CD4-positive, alpha-beta T cell treated with Interleukin-15 for 1 hour (primary cell): ENCODE results near the gene ECHDC3.

Experiments used
- DNase-seq: peaks from one replicate; pipeline ENCODE4 v3.0.0-alpha.2; 2020

The ECHDC3 gene

DNA sequence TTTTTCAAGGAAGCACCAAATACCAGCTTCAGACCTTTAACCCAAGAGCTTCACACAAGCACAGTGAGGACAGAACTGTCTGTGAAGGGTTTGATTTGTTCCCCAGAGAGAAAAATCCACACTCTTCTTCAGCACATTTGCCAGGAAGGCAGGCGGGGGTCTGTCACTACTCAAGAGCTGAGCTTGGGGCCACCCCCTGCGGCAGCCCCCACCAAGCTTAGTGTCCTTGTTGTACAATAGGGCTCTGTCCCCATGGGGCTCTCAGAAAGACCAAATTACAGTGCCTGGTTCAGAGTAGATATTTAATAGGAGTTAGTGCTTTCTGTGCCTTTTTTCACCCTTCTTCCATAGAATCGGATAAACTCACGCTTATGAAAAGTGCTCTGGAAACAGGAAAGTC lies 12.4 kb downstream of the ECHDC3 start:
- no peak for DNase-seq

DNA sequence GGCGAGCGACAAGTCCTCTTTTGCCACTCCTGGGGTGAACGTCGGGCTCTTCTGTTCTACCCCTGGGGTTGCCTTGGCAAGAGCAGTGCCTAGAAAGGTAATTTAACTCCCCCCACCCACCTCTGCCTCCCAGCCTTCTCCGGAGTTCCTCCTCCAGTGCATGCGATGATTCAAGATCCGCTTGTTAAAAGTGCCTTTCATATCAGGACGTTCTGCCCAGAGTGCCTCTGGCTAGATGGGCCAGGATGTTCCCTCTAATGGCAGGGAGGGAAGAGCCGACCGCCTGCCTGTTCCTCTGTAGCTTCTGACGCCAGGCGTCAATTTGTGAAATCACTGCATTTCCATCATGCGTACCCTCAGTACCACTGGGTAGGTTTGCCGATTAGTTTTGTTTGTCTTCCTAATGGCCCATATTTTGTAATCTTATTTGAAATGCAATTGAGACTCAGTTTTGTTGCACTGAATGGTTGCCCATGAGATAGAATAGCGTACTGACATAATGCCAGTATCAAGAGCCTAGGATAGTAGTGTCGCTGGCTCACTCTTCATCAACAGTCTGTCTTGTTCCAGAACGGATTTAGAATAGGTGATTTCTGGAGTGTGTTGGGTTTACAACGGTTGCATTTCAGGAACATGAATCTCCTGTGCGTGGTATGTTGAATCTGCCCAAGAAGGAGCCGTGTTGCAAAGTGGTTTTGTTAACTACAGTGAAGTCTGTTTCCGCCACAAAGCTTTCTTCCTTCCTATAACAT lies 13.5 kb downstream of the ECHDC3 start:
- DNase-seq = no peak

DNA sequence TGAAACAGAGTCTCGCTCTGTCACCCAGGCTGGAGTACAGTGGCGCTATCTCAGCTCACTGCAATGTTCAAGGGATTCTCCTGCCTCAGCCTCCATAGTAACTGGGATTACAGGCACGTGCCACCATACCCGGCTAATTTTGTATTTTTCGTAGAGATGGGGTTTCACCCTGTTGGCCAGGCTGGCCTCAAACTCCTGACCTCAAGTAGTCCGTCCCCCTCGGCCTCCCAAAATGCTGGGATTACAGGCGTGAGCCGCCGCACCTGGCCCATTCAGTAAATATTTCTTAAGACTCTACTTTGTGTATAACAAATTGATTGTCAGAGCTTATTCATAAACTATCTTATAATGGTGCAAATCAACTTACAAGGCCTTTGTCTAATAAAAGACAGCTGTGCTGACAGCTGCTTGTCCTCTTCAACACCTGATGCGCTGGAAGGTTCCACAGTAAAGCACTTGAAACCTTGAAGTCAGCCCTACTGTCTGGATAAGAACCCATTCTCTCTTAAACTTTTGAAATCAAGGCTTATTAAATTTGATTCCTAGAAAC lies 14.7 kb downstream of the ECHDC3 start:
- no peak for DNase-seq

DNA sequence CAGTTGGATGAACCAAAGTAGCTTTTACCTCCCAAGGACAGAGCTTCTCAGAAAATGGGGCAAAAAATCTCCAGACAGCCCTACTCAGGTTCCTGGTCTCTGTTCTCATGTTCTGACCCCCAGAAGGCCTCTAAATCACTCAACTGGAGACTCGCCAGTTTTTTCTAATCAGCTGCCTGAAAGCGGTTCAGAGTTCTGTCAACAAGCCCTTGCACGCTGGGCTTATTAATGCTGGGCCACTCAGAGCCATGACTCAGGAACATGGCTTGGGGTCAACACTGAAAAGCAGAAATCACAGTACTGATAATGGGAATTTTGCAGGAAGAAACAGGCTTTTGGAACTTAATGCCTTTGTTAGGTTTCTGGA lies 15.3 kb downstream of the ECHDC3 start:
- no peak for DNase-seq

DNA sequence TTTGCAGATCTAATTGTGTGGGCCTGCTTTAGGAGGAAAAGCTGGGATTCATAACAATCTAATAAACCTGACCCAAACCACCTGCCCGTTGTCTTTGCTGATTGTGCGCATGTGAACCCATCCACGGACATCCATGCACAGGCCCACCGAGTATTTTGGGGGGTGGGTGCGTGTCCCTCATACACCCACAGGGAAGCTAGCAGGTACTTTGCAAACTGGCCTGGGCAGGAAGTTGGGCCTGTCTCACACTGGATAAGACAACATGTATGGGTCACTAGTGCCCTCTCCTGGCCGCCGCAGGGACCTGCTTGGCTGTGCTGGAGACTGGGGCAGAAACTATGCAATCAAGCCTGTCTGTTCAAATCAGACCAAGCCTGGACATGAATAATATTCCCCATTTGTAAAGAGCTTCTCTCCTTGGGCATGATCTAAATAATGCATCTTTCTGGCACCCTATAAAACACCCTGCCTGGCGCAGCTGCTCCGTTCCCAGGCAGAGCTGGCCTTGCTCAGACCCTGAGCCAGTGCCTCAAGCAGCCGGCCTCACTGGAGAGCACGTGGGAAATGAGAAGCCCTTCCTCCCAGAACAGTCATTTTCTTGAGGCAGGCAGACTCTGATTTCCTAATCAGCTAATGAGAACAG lies 15.8 kb downstream of the ECHDC3 start:
- DNase-seq = peak; percentile 80

DNA sequence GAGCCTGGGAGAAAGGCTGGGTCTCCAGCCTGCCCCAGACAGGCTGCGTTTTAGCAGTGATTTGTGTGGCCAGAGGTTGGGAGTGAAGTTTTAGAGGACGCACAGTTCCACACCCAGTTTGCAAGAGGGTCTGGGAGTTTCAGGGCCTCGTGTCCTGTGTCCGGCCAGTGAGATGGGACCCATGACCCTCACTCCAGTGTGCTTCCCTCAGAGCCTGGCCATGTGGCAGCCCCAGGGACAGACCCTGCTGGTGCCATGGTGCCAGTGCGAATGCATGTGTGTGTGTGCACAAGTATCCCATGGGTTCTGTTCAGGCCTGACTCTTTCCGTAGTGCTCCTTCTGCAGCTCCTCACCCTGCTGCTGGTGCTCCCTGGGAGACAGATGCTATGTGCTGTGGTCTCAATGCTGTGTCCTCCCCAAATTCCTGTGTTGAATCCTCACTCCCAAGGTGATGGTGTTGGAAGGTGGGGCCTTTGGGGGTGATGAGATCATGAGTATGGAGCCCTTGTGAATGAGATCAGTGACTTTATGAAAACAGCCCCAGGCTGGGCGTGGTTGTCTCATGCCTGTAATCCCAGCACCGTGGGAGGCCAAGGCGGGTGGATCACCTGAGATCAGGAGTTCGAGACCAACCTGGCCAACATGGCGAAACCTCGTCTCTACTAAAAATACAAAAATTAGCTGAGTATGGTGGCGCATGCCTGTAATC lies 16.5 kb downstream of the ECHDC3 start:
- no peak for DNase-seq

DNA sequence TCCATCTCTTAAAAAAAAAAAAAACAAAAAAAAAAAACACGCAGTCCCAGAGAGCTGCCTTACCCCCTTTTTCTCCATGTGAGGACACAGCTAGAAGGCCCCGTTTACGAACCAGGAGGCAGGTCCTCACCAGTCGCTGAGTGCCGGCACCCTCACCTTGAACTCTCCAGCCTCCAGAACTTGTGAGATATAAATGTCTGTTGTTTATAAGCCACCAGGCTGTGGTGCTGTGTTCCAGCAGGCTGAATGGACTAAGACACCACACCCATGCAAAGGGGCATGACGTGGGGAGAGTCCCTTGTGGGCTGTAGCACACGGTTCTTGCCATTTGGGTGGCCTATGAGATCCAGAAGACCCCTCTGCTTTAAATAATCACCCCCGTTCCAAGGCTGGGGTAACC lies 17.2 kb downstream of the ECHDC3 start:
- no peak for DNase-seq

DNA sequence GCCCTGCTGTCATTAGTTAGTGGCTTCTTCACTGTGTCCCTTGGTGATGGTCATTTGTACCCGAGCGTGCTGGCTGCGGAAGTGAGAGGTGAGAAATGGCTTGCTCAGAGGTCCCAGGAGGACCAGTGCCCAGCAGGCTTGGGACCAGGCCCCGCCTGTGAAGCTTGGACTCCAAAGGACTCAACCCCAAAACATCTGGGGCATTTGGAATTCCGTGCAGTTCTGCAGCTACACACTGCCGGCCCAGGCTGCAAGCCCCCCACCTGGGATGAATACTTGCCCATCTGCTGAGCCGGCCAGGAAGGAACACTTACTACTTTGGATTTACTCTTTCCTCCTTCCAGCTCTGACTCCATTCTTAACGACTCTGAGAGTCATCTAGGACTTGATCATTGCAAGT lies 18.0 kb downstream of the ECHDC3 start:
- DNase-seq = no peak

DNA sequence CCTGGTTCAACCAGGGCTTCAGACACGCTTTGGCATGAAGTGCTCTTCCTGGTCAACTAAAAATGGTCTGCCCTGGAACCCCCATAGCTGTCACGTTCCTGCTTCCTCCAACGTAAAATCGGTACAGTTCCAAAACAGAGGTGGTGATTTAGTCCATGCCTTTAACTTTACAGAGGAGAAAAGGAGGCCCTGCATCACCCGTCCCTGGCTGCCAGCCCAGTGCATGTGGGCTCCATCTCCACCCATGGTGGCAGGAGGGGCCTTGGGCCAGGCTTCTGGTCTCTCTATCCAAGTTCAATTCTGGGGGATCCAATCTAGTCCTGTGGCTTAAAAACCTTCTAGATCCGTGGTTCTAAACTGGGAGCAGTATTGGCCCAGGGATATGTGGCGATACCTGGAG lies 18.7 kb downstream of the ECHDC3 start:
- DNase-seq = no peak

DNA sequence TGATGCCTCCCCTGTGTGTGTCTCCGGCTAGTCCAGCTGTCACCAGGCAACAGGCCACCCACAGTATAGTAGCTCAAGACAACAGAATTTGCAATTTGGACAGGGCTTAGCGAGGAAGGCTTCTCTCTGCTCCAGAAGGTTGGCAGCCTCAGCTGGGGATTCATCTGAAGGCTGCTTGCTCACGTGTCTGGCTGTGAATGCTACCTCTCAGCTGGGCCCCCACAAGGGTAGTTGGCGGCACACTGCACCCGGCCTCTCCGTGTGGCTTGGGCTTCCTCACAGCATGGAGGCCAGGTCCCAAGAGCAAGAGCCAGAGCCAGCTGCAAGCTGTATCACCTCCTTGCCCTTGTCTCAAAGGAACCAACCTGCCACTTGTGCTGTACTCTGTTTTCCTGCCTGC lies 19.2 kb downstream of the ECHDC3 start:
- DNase-seq = no peak

DNA sequence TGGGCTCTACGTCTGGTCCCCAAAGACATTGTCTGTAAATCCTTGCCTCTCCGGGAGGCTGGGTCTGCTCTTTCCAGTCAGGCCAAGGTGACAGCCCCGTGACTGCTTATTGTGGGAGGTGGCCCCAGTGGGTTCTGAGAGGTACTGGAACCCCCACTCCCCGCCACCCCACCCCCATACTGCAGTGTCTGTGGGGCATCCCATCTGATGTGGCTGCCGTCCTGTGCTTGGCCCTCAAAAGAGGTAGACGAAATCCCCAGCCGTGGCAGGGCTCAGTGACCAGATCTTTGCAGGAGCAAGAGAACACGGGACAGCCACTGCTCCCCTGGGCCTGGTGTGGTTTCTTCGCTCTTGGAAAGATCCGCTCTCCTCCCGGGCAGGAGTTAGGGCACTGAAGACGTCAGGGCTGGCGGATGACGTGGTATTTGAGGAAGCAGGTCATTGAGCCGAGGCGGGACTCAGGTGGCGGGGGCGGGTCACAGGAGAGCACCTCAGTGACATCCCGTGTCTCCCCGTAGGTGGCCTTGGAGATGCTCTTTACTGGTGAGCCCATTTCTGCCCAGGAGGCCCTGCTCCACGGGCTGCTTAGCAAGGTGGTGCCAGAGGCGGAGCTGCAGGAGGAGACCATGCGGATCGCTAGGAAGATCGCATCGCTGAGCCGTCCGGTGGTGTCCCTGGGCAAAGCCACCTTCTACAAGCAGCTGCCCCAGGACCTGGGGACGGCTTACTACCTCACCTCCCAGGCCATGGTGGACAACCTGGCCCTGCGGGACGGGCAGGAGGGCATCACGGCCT lies 20.7 kb downstream of the ECHDC3 start:
- no peak for DNase-seq

DNA sequence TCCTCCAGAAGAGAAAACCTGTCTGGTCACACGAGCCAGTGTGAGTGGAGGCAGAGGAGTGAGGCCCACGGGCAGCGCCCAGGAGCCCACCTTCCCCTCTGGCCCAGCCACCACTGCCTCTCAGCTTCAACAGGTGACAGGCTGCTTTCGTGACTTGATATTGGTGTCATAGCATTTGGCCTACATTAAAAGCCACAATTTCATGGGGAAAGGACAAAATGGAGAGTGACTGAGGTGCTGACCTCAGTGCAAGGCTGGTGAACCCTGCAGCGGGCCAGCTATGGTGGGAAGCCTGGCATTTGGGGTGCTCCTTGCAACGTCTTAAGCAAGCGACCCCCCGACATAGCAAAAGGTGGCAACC lies 21.3 kb downstream of the ECHDC3 start:
- no peak for DNase-seq

DNA sequence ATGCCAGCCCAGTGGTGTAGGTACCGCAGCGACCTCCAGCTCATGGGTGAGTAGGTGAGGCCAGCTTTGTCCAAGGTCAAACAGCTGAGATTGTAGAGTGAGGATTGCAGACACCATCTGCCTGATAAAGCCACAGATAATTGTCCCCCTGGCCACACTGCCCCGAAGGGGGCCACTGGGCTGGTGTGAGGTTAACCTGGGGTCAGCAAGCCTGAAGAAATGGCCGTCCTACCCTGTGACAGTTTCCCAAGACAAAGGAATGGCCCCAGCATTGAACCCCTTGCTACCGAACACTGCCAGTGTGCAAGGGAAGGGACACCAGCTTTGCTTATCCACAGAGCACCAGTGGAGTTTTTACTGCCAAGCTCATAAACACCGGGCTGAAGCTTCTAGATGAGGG lies 23.0 kb downstream of the ECHDC3 start:
- DNase-seq = no peak

DNA sequence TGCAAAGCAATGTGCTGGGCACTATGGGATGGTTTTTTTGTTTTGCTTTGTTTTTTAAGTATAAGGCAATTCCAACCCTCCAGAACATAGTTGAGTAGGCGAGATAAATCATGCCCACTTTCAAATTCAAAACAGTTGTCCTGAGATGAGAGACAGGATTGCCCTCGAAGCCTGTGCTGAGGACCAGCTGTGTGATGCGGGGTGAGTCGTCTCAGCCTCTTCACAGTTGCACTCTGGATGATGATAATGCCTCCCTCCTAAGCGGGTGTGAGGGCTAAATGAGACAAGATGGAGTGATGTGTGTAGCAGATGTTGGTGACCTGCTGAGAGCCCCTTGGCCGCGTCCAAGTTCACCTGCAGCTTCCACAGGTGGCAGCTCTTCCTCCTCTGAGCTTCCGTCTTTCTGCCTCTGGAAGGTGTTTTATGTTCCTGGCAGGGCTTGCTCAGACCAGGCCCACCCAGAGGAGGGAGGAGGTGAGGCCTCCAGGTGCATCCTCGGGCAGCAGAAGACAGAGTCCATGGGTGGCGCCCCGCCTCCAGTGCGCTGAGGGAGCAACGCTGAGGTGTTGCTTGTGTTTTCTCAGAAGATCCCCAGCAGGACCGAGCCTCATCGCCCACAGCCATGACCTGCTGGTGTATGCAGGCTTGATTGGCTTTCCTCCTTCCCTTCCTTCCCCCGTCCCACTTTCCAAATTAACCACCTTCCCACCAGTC lies 30.6 kb downstream of the ECHDC3 start:
- no peak for DNase-seq

DNA sequence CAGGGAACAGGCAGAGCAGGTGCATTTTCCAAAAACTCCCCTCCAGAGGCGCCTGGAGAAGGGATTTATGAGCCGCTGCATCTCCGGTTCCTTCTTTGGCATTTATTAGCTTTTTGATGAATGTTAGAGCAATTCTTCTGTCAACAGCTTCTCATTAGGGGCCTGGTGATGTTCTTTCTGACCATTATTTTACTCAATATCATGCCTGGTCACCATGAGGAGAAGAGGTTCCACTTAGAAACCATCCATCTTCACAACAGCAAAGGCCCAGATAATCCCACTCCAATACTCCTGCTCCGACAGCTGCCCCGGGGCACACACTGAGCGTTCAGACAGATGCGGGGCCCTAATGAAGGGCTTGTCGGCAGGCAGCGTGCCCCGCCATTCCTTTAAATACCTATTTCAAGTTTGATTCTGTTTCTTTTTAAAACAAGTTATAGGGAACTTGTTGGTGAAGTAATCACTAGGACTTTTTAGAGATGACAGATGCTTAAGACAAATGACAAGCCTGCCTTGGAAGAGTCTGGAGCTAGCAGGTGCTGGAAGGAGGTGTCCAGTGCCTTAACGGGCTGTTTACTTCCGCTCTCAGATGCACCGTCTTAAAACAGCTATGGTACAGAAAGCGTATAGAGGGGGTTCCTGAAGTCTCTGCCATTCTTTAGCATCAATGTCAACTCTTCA lies 31.7 kb downstream of the ECHDC3 start:
- DNase-seq = no peak

DNA sequence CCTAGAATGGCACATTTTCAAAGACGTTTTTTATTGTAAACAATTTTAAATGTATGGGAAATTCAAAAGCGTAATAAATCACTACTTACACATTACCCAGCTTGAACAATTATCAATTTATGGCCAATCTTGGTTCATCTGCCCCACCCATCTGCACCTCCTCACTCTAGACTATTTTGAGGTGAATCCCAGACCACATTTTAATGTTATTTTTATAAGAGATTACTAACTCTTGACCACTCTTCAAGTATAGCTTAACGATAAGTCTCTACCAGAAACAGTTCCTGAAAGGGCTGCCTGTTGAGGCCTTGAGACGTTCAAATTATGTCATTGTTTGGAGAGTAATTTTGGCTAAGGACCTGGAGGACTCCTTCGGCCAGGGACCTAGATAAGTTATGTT lies 33.2 kb downstream of the ECHDC3 start:
- no peak for DNase-seq

DNA sequence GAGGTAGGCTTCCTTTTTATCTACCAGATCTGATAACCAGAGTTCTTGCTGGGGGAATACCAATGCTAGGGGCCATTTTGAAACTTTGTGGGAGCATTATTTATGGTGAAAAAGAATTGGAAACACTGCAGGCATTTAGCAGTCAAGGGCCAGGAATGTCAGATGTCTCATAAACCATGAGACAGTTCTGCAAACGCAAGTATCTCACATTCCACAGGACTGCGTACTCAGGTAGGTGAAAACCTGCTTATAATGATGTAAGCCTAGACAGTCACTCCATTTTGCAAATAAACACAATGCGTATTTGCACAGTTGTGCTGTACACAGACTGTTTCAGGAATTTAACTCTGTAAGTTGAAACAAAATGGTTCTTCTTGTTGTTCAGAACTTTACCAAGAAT lies 33.9 kb downstream of the ECHDC3 start:
- DNase-seq = no peak

DNA sequence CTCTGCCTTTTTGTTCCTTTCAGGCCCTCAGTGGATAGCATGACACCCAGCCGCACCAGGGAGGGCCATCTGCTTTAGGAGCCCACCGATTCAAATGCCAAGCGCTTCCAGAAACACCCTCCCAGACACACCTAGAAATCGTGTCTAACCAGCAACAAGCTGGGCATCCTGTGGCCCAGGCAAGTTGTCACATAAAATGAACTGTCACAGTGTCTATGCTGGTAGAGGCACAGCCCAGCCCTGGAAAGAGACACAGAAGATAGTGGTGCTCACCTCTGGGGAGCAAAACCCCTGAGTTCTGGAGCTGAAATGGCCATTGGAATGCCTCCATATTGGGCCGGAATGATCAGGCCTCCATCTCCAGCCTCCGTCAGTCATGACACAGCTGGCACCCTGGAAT lies 38.9 kb downstream of the ECHDC3 start:
- DNase-seq = no peak

DNA sequence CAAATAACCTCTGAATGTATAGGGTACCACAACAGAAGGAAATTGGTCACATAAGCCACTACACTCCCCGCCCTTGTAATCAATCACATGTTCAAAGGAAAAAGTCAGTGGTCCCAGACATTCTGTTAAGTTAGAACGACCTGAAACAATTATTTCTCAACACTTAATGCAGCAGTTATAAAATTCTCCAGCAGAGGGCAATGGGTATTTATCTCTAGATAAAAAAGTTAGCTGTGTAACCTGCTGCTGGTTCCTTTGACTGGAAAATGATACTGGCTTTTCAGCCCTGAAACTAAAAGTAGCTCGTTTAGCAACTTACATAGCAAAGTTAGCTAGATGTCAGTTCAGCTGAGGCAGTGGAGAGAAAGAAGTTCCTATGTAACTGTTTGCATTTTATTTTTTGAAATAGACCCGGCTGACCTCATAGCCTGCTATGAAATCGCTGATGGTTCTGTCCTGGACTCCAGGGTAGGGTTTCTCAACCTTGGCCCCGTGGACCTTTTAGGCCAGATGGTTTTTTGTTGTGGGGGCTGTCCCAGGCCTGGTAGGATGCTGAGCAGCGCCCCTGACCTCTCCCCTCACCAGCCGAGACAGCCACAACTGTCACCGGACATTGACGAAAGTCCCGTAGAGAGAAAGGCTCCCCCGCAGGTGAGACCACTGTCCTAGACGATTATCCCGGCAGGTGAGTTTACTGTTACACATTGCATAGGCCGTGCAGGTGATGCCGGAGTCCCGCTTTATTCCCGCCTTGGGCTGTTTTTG lies 40.8 kb downstream of the ECHDC3 start:
- no peak for DNase-seq

DNA sequence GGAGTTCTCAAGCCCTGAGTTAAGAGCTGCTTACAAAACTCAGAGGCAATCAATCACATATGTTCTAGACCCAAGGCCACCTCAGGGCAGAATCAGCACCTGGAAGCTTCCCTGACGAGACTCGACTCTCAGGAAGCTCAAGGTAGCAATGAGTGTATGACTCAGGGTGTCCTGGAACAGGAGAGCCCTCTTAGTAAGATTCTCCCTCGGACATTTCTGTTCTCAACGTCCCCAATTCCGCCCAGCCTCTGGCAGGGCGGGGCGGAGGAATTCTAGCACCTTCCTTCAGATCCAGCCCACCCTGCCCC lies 41.3 kb downstream of the ECHDC3 start:
- DNase-seq = no peak

DNA sequence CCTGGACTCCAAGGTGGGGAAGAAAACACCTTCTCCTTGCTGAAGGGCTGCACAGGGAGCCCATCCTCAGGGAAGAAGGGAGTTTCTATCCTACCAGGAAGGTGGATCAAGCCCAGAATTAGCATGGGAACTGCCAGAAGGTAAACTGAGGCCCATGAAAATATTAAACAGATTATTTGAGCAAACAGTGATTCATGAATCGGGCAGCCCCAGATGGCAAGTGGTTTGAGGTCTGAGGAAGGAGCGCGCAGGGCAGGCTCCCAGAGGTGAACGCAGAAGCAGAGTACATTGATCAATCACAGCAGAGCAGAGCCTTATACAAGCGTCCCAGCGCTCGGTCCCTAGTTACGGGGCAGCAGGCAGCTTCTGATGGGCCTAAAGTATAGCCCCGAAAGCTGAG lies 45.2 kb downstream of the ECHDC3 start:
- DNase-seq = no peak
